Endothelial cell of umbilical vein (primary cell): ENCODE measurements around the gene LILRA2.

Experiments
- CTCF ChIP-seq, 2 donors: IDR thresholded peaks; 1 replicate in 1 of 2; 2 replicates in 1 of 2; pipeline ENCODE4 v1.5.1; 2011; ENCODE audit warnings: low read length in 2 of 2, mild to moderate bottlenecking in 2 of 2, moderate library complexity in 2 of 2, control low read depth in 1 of 2, inconsistent platforms in 1 of 2, low read depth in 1 of 2; ENCODE audit not compliant: insufficient read depth in 1 of 2; ENCODE audit errors: extremely low read depth in 1 of 2
- EZH2 ChIP-seq: IDR thresholded peaks from 2 replicates; pipeline ENCODE4 v1.6.1; 2012; ENCODE audit warnings: borderline replicate concordance, low read depth, mild to moderate bottlenecking, moderate library complexity, low read length, inconsistent platforms; ENCODE audit not compliant: severe bottlenecking
- JUN ChIP-seq: IDR thresholded peaks from 2 replicates; pipeline ENCODE4 v1.6.1; 2011; ENCODE audit warnings: borderline replicate concordance, low read depth; ENCODE audit not compliant: insufficient read length, insufficient read depth
- MYC ChIP-seq: IDR thresholded peaks from one replicate; pipeline ENCODE4 v1.6.1; 2011; ENCODE audit warnings: mild to moderate bottlenecking, low read depth, low read length
- POLR2A ChIP-seq: IDR thresholded peaks from 2 replicates; pipeline ENCODE4 v1.6.1; 2012; ENCODE audit warnings: low read depth, mild to moderate bottlenecking, control low read depth, low read length
- POLR2AphosphoS5 ChIP-seq: IDR thresholded peaks from 2 replicates; pipeline ENCODE4 v1.6.1; 2012; ENCODE audit warnings: low read depth, mild to moderate bottlenecking, control low read depth, low read length, moderate library complexity; ENCODE audit not compliant: insufficient read depth

GRCh38 chr19:54533476-54533875, 40.1 kb upstream of the LILRA2 start:
- TF ChIP-seq CTCF (IDR thresholded peaks at IDR 0.05; ENCODE audit: extremely low read depth in 1 of 2, insufficient read depth in 1 of 2, low read depth in 1 of 2, low read length in 2 of 2) (no peak), POLR2A (no peak), JUN (no peak), EZH2 (no peak), POLR2AphosphoS5 (no peak), MYC (no peak)
